HFF-Myc (cell line): ENCODE data around the gene ARL6IP6.
"Not testable (repeated sequence)": the region's sequence is repeated elsewhere in the genome, so short reads cannot be mapped to it uniquely, and the experiment has no call there.

Source experiments
- DNase-seq: peaks from one replicate; pipeline ENCODE4 v3.0.0-alpha.2; 2011; ENCODE audit warnings: low read depth; ENCODE audit errors: extremely low read depth
- H3K4me3 ChIP-seq: replicated peaks from 2 replicates; pipeline ENCODE4 v1.5.1; 2011; ENCODE audit warnings: low read depth, mild to moderate bottlenecking, control low read depth, low read length
- CTCF ChIP-seq: IDR thresholded peaks from 2 replicates; pipeline ENCODE4 v1.5.1; 2012; ENCODE audit warnings: mild to moderate bottlenecking, low read depth, low read length, control low read depth; ENCODE audit errors: missing control alignments

ARL6IP6 gene

GRCh38 chr2:152720794-152721193, 2.4 kb downstream of the ARL6IP6 start:
- no peak for DNase-seq
- no peak overlapping the region for H3K4me3 ChIP-seq
- no peak for TF ChIP-seq CTCF

DNA sequence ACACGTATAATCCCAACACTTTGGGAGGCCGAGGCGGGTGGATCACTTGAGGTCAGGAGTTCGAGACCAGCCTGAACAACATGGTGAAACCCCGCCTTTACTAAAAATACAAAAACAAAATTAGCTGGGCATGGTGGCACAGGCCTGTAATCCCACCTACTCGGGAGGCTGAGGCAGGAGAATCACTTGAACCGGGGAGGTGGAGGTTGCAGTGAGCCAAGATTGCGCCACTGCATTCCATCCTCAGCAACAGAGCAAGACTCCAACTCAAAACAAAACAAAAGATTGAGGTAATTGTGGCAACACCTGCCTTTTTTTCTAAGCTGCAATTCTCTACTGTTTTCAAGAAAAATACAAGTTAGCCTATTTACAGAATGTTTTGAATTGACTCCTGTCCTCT, 4.2 kb downstream of the ARL6IP6 start:
- H3K4me3 ChIP-seq, DNase-seq: not testable (repeated sequence)

- DNase-seq = no peak
These were observed 5.5 kb downstream of the ARL6IP6 start for GRCh38 chr2:152723918-152724317.

DNA sequence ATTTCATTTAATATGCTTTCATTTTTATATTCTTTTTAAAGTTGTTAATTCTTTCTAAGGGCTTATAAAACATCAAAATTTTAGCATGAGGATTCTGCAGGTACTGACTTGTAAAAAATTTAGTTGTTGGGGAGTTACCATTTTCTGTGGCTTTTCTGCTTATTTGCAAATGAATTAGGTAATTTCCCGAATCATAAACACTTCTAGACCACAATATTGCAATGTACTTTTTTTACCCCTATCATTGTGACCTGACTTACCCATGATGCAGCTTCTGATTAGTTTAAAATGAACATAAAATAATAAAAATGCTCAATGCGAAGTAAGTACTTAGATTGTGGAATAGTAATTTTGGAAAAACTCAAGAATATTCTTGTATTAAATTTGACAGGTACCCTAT, 11.4 kb downstream of the ARL6IP6 start:
- no peak overlapping the region for H3K4me3 ChIP-seq
- no peak for TF ChIP-seq CTCF
- no peak for DNase-seq

More at GRCh38 chr2:152723918-152724317, 5.5 kb downstream of the ARL6IP6 start:
- no peak for TF ChIP-seq CTCF
- H3K4me3 ChIP-seq = no peak overlapping the region

DNA sequence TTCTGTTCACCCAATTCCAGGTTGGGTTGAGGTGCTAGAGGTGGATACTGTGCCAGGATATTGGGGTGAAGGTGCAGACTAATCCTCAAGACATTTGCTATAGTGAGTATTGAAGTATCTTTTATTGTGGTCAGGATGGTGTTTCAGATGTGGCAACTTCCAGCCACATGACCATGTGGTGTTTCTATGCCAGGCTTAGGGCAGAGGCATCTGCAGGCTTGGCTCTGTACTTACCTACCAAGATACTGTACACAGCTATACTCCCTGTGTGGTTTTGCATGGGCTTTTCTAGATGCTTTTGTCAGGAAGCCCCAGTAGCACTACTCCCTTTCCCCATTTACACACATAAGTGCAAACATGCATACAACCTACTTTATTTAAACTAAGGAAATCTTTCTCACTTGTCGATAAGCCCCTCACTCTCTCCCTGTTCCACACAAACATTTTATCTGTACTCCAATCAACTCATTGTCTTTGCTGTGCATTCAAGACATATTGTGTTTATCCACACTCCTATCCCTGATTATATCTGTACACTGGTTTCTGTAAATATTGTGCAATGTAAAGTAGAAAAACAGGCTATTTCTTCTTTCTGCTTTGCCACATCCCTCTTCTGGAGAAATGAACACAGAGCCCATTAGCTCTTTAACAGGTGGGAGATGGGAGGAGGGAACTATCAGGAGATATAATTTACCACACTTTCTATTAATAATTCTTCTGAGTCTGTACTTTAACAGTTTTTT, 12.3 kb downstream of the ARL6IP6 start:
- no peak for DNase-seq
- TF ChIP-seq CTCF = no peak
- no peak overlapping the region for H3K4me3 ChIP-seq

- not testable (repeated sequence) for DNase-seq, H3K4me3 ChIP-seq
These were observed 19.1 kb downstream of the ARL6IP6 start for GRCh38 chr2:152737509-152737908.

- no peak for DNase-seq
- no peak for TF ChIP-seq CTCF
- no peak overlapping the region for H3K4me3 ChIP-seq
These were observed 20.0 kb downstream of the ARL6IP6 start for GRCh38 chr2:152738438-152738837.

DNA sequence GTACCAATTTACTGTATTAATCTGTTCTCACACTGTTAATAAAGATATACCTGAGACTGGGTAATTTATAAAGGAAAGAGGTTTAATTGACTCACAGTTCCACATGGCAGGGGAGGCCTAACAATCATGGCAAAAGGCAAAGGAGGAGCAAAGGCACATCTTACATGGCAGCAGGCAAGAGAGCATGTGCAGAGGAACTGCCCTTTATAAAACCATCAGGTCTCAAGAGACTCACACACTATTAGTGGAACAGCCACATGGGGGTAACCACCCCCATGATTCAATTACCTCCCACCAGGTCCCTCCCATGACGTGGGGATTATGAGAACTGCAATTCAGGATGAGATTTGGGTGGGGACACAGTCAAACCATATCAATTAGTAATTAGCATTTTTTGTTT, 21.3 kb downstream of the ARL6IP6 start:
- DNase-seq, H3K4me3 ChIP-seq: not testable (repeated sequence)
